GM20000 (cell line): ENCODE measurements around the gene ERMP1.

Source experiments
- DNase-seq: peaks from one replicate; pipeline ENCODE4 v3.0.0; 2012; ENCODE audit warnings: low spot score
- TF ChIP-seq, protein P1 (sequence below): IDR thresholded peaks from 2 replicates; pipeline ENCODE4 v1.5.1; 2012; ENCODE audit warnings: mild to moderate bottlenecking, control low read depth; ENCODE audit errors: extremely low read depth, missing control alignments

The ERMP1 gene

DNA sequence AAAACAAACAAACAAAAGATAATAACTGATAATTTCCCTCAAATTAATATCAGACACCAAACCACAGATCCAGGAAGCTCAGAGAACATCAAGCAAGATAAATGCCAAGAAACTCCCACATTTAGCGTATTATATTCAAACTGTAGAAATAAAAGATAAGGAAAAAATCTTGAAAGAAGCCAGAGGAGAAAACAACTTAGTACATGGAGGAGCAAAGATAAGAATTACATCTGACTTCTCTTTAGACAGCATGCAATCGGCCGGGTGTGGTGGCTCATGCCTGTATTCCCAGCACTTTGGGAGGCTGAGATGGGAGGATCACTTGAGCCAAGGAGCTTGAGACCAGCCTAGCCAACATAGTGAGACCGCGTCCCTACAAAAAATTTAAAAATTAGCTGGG is 40.5 kb upstream of the ERMP1 start:
- TF ChIP-seq, protein P1, sequence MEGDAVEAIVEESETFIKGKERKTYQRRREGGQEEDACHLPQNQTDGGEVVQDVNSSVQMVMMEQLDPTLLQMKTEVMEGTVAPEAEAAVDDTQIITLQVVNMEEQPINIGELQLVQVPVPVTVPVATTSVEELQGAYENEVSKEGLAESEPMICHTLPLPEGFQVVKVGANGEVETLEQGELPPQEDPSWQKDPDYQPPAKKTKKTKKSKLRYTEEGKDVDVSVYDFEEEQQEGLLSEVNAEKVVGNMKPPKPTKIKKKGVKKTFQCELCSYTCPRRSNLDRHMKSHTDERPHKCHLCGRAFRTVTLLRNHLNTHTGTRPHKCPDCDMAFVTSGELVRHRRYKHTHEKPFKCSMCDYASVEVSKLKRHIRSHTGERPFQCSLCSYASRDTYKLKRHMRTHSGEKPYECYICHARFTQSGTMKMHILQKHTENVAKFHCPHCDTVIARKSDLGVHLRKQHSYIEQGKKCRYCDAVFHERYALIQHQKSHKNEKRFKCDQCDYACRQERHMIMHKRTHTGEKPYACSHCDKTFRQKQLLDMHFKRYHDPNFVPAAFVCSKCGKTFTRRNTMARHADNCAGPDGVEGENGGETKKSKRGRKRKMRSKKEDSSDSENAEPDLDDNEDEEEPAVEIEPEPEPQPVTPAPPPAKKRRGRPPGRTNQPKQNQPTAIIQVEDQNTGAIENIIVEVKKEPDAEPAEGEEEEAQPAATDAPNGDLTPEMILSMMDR = no peak
- no peak for DNase-seq

- DNase-seq = no peak
- TF ChIP-seq, protein P1 = no peak
Measured at GRCh38 chr9:5872511-5872910, 39.6 kb upstream of the ERMP1 start.

- TF ChIP-seq, protein P1 = no peak
Measured at GRCh38 chr9:5871785-5872184, 38.9 kb upstream of the ERMP1 start.

GRCh38 chr9:5870691-5871090 is 37.8 kb upstream of the ERMP1 start:
- TF ChIP-seq, protein P1 = no peak
- DNase-seq = no peak

More at GRCh38 chr9:5871785-5872184, 38.9 kb upstream of the ERMP1 start:
- no peak for DNase-seq

- DNase-seq = no peak
- TF ChIP-seq, protein P1 = no peak
Measured at GRCh38 chr9:5870020-5870339, 37.1 kb upstream of the ERMP1 start.

- peak; percentile 34 for DNase-seq
- TF ChIP-seq, protein P1 = peak; percentile 60
Measured at GRCh38 chr9:5869315-5870019, 36.5 kb upstream of the ERMP1 start.

DNA sequence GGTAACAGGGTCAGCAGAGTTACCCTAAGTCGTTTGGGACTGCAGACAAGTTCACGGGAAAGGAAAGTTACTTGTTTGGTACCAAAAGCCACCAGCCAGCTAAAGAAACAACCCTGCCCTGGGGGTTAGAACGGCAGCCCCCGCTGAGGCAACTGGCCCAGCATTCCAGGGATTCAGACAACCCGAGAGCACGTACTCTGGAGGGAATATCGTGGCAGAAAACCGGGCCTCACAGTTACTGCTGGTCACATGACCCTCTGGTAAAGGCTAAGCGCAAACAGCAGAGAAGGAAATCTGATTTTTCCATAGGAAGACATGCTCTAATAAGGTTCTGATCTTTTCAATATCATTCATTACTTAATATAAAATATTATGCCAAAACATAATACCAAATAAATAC is 35.3 kb upstream of the ERMP1 start:
- DNase-seq = no peak
- TF ChIP-seq, protein P1 = no peak
